Measurements from ENCODE around the gene OPCML. TPM values are rescaled to one million over a fixed set of nuclear protein-coding genes. Genes with fewer than 3 reads are reported as not detected.

OPCML gene
- total and polyA plus RNA-seq, 2 experiments from 2014 or later, result 1.2 to 4.4 TPM

- Histone ChIP-seq H3K27ac (ENCODE audit: low read depth) (no peak overlapping the region), H3K27me3 (ENCODE audit: insufficient read depth) (no peaks in the 10 kb centered on the region), H3F3A (replicated peaks; ENCODE audit: low read depth) (no peaks in the 10 kb centered on the region), H3K4me2 (no peak overlapping the region), H3K36me3 (ENCODE audit: insufficient read depth) (no peaks in the 10 kb centered on the region), H3K4me1 (ENCODE audit: insufficient read depth) (peaks cover 3% of the 10 kb centered on the region; the same call in 1 of the 2 replicates), H3K4me3 (no peak overlapping the region), H3K79me2 (replicated peaks; ENCODE audit: insufficient read depth) (no peaks in the 10 kb centered on the region), H2AFZ (no peak overlapping the region), H3K9me2 (ENCODE audit: insufficient read depth) (peaks cover 14% of the 10 kb centered on the region; the same call in 1 of the 2 replicates), H4K20me1 (replicated peaks; ENCODE audit: insufficient read depth) (no peaks in the 10 kb centered on the region)
- ATAC-seq (no peak), DNase-seq (ENCODE audit: low spot score) (no peak)
- no peak for TF ChIP-seq EZH2phosphoT487 (IDR thresholded peaks at IDR 0.05; ENCODE audit: unreplicated experiment)
- TF ChIP-seq STAT1 (IDR thresholded peaks at IDR 0.05; ENCODE audit: unreplicated experiment), result no peak
- no peak for TF ChIP-seq ETS1 (IDR thresholded peaks at IDR 0.05)
- no peak for TF ChIP-seq ZNF114 (CRISPR knock-in tag; IDR thresholded peaks at IDR 0.05)
- TF ChIP-seq NANOG (IDR thresholded peaks at IDR 0.05; ENCODE audit: borderline replicate concordance), result no peak
- TF ChIP-seq EZH2 (IDR thresholded peaks at IDR 0.05; ENCODE audit: low read depth, unreplicated experiment), result no peak
- no peak for TF ChIP-seq REST (IDR thresholded peaks at IDR 0.05; ENCODE audit: unreplicated experiment)
- TF ChIP-seq, protein P1, sequence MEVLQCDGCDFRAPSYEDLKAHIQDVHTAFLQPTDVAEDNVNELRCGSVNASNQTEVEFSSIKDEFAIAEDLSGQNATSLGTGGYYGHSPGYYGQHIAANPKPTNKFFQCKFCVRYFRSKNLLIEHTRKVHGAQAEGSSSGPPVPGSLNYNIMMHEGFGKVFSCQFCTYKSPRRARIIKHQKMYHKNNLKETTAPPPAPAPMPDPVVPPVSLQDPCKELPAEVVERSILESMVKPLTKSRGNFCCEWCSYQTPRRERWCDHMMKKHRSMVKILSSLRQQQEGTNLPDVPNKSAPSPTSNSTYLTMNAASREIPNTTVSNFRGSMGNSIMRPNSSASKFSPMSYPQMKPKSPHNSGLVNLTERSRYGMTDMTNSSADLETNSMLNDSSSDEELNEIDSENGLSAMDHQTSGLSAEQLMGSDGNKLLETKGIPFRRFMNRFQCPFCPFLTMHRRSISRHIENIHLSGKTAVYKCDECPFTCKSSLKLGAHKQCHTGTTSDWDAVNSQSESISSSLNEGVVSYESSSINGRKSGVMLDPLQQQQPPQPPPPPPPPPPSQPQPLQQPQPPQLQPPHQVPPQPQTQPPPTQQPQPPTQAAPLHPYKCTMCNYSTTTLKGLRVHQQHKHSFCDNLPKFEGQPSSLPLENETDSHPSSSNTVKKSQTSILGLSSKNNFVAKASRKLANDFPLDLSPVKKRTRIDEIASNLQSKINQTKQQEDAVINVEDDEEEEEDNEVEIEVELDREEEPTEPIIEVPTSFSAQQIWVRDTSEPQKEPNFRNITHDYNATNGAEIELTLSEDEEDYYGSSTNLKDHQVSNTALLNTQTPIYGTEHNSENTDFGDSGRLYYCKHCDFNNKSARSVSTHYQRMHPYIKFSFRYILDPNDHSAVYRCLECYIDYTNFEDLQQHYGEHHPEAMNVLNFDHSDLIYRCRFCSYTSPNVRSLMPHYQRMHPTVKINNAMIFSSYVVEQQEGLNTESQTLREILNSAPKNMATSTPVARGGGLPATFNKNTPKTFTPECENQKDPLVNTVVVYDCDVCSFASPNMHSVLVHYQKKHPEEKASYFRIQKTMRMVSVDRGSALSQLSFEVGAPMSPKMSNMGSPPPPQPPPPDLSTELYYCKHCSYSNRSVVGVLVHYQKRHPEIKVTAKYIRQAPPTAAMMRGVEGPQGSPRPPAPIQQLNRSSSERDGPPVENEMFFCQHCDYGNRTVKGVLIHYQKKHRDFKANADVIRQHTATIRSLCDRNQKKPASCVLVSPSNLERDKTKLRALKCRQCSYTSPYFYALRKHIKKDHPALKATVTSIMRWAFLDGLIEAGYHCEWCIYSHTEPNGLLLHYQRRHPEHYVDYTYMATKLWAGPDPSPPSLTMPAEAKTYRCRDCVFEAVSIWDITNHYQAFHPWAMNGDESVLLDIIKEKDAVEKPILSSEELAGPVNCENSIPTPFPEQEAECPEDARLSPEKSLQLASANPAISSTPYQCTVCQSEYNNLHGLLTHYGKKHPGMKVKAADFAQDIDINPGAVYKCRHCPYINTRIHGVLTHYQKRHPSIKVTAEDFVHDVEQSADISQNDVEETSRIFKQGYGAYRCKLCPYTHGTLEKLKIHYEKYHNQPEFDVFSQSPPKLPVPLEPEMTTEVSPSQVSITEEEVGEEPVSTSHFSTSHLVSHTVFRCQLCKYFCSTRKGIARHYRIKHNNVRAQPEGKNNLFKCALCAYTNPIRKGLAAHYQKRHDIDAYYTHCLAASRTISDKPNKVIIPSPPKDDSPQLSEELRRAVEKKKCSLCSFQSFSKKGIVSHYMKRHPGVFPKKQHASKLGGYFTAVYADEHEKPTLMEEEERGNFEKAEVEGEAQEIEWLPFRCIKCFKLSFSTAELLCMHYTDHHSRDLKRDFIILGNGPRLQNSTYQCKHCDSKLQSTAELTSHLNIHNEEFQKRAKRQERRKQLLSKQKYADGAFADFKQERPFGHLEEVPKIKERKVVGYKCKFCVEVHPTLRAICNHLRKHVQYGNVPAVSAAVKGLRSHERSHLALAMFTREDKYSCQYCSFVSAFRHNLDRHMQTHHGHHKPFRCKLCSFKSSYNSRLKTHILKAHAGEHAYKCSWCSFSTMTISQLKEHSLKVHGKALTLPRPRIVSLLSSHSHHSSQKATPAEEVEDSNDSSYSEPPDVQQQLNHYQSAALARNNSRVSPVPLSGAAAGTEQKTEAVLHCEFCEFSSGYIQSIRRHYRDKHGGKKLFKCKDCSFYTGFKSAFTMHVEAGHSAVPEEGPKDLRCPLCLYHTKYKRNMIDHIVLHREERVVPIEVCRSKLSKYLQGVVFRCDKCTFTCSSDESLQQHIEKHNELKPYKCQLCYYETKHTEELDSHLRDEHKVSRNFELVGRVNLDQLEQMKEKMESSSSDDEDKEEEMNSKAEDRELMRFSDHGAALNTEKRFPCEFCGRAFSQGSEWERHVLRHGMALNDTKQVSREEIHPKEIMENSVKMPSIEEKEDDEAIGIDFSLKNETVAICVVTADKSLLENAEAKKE (CRISPR knock-in tag; IDR thresholded peaks at IDR 0.05), result no peak
- no peak for TF ChIP-seq ZNF331 (CRISPR knock-in tag; IDR thresholded peaks at IDR 0.05; ENCODE audit: low read depth)
- no peaks in the 10 kb centered on the region for H3K36me3 Mint-ChIP-seq (ENCODE audit: low read depth)
- H3K4me1 Mint-ChIP-seq, result no peaks in the 10 kb centered on the region
- no peak overlapping the region for H3K27ac Mint-ChIP-seq
- H3K27me3 Mint-ChIP-seq (ENCODE audit: insufficient read depth, low read depth, poor library complexity), result peaks cover 2% of the 10 kb centered on the region
- H3K9me3 Mint-ChIP-seq, result no peaks in the 10 kb centered on the region
- H3K4me3 Mint-ChIP-seq, result no peak overlapping the region
These were observed 861.2 kb downstream of the OPCML start for GRCh38 chr11:132670921-132671675.

Measured in GM23338 (cell line).